Measurements from ENCODE around the gene SPECC1.

DNA sequence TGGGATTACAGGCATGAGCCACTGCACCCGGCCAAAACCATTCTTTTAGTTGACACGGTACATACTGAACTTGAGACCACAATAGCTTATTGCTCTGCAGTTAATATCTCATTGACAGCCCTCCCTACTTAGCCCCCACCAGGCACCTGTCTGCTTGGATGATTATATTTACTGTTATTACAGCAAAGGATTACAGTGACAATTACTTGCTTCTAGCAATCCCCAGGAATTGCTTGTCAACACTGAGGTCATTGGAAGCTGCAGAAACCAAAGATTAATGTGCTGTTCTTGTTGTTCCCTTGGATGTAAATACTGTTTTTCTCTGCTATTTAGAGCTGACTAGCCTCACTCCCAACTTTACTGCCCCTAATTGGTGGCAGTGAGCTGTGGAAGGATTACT lies 247.0 kb downstream of the SPECC1 start:
- TF ChIP-seq, protein P1, sequence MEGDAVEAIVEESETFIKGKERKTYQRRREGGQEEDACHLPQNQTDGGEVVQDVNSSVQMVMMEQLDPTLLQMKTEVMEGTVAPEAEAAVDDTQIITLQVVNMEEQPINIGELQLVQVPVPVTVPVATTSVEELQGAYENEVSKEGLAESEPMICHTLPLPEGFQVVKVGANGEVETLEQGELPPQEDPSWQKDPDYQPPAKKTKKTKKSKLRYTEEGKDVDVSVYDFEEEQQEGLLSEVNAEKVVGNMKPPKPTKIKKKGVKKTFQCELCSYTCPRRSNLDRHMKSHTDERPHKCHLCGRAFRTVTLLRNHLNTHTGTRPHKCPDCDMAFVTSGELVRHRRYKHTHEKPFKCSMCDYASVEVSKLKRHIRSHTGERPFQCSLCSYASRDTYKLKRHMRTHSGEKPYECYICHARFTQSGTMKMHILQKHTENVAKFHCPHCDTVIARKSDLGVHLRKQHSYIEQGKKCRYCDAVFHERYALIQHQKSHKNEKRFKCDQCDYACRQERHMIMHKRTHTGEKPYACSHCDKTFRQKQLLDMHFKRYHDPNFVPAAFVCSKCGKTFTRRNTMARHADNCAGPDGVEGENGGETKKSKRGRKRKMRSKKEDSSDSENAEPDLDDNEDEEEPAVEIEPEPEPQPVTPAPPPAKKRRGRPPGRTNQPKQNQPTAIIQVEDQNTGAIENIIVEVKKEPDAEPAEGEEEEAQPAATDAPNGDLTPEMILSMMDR (IDR thresholded peaks at IDR 0.05 in 2 of 3, conservative IDR thresholded peaks at IDR 0.05 in 1 of 3; ENCODE audit: borderline replicate concordance in 1 of 3, insufficient read depth in 1 of 3, low read depth in 2 of 3, low read length in 2 of 3), result no peak
- no peak for TF ChIP-seq RAD21 (IDR thresholded peaks at IDR 0.05; ENCODE audit: low read depth)
- no peak for TF ChIP-seq SRF (IDR thresholded peaks at IDR 0.05; ENCODE audit: low read depth)
- no peak for TF ChIP-seq SP1 (IDR thresholded peaks at IDR 0.05; ENCODE audit: low read depth)
- TF ChIP-seq, protein P2, sequence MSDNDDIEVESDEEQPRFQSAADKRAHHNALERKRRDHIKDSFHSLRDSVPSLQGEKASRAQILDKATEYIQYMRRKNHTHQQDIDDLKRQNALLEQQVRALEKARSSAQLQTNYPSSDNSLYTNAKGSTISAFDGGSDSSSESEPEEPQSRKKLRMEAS (IDR thresholded peaks at IDR 0.05), result no peak
- no peak for TF ChIP-seq POLR2AphosphoS5 (IDR thresholded peaks at IDR 0.05; ENCODE audit: low read depth, low read length)
- no peak for TF ChIP-seq FOSL1 (IDR thresholded peaks at IDR 0.05; ENCODE audit: low read depth)
- no peak for TF ChIP-seq EZH2 (IDR thresholded peaks at IDR 0.05)
- no peak for TF ChIP-seq POLR2A (IDR thresholded peaks at IDR 0.05; ENCODE audit: borderline replicate concordance, extremely low read depth, insufficient read depth, insufficient read length)
- TF ChIP-seq ELF1 (IDR thresholded peaks at IDR 0.05; ENCODE audit: borderline replicate concordance, low read depth), result no peak
- TF ChIP-seq EZH2phosphoT487 (IDR thresholded peaks at IDR 0.05; ENCODE audit: borderline replicate concordance), result no peak

Data from HCT116 (cell line).